ENCODE data around the gene SLC35F6. TPM values are rescaled to one million over a fixed set of nuclear protein-coding genes. Genes with fewer than 3 reads are reported as not detected.
A peak's percentile ranks its signal among the peaks of the same experiment; 100 is the strongest.

Gene SLC35F6
- total and polyA plus RNA-seq, 9 of the 15 experiments (the other 6 are each of a cell fraction or from before 2014, with no cell fraction given): 11.9 to 47.3 (median 22.5) TPM

DNA sequence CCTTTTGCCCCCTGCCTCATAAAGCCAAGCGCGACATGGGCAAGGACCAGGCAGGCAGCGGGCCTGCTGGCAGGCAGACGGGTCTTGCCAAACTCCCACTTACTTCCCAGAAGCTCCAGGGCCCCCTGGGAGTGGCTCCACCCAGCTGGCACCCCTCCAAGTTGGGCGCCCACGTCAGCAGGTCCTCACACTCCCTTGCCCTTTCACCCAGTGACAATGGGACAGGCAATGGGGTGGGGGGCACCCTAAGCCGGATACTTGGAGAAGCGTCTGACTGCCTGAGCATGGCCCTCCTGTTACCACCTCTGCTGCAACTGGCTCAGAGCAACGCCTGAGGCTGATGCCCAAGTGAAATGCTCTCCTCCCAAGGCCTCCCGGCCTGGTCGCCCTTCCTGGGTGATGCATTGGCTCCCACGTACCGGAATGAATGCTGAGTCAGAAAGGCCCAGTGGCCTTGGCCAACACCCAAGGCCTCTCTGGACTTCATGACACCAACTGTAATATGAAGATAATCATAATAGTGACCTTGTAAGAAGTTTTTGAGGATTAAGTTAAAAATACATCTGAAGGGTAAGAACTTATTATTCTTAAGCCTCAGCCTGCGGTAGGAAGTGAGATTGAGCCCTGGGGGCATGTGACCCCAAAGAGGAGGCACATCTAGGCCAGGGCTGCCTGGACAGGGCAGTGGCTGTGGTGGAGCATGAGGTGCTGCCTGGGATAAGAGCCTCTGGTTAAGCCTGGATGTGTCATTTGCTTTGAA lies 39.9 kb upstream of the SLC35F6 start (continued):
- TF ChIP-seq, protein P1, sequence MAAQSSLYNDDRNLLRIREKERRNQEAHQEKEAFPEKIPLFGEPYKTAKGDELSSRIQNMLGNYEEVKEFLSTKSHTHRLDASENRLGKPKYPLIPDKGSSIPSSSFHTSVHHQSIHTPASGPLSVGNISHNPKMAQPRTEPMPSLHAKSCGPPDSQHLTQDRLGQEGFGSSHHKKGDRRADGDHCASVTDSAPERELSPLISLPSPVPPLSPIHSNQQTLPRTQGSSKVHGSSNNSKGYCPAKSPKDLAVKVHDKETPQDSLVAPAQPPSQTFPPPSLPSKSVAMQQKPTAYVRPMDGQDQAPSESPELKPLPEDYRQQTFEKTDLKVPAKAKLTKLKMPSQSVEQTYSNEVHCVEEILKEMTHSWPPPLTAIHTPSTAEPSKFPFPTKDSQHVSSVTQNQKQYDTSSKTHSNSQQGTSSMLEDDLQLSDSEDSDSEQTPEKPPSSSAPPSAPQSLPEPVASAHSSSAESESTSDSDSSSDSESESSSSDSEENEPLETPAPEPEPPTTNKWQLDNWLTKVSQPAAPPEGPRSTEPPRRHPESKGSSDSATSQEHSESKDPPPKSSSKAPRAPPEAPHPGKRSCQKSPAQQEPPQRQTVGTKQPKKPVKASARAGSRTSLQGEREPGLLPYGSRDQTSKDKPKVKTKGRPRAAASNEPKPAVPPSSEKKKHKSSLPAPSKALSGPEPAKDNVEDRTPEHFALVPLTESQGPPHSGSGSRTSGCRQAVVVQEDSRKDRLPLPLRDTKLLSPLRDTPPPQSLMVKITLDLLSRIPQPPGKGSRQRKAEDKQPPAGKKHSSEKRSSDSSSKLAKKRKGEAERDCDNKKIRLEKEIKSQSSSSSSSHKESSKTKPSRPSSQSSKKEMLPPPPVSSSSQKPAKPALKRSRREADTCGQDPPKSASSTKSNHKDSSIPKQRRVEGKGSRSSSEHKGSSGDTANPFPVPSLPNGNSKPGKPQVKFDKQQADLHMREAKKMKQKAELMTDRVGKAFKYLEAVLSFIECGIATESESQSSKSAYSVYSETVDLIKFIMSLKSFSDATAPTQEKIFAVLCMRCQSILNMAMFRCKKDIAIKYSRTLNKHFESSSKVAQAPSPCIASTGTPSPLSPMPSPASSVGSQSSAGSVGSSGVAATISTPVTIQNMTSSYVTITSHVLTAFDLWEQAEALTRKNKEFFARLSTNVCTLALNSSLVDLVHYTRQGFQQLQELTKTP (IDR thresholded peaks at IDR 0.05; ENCODE audit: low read depth in 1 of 2, partially characterized antibody in 2 of 2): no peak
- TF ChIP-seq EP400 (IDR thresholded peaks at IDR 0.05) (no peak; the same call in 1 of the 2 replicates), GTF2F1 (IDR thresholded peaks at IDR 0.05; ENCODE audit: low read depth, low read length) (no peak), TOE1 (IDR thresholded peaks at IDR 0.05; ENCODE audit: borderline replicate concordance) (0 out of 2 replicates have a peak, but pooled peaks have one; percentile 23), TOE1 (CRISPR knock-in tag; IDR thresholded peaks at IDR 0.05; ENCODE audit: borderline replicate concordance, low read depth) (no peak), SPI1 (IDR thresholded peaks at IDR 0.05; ENCODE audit: borderline replicate concordance, low read depth, low read length) (no peak), EHMT2 (IDR thresholded peaks at IDR 0.05) (peak; percentile 81), ELF1 (tag; IDR thresholded peaks at IDR 0.05) (no peak), U2AF2 (optimal IDR thresholded peaks at IDR 0.05; ENCODE audit: low read depth, low read length) (no peak), ZNF197 (CRISPR knock-in tag; IDR thresholded peaks at IDR 0.05; ENCODE audit: low read depth) (peak; percentile 67), ZNF354B (CRISPR knock-in tag; IDR thresholded peaks at IDR 0.05) (no peak), MBD2 (IDR thresholded peaks at IDR 0.05; ENCODE audit: borderline replicate concordance, low read depth) (peak; percentile 66; the same call in 1 of the 2 replicates), ATF1 (CRISPR knock-in tag; IDR thresholded peaks at IDR 0.05) (no peak), ATF1 (tag; IDR thresholded peaks at IDR 0.05) (peak; percentile 71), EP300 (IDR thresholded peaks at IDR 0.05; ENCODE audit: low read length) (peak; percentile 39; the same call in 1 of the 2 replicates), WHSC1 (IDR thresholded peaks at IDR 0.05; ENCODE audit: low read length) (no peak), DMBX1 (CRISPR knock-in tag; IDR thresholded peaks at IDR 0.05; ENCODE audit: borderline replicate concordance) (no peak), ZNF282 (CRISPR knock-in tag; IDR thresholded peaks at IDR 0.05) (no peak), SUPT5H (IDR thresholded peaks at IDR 0.05) (no peak), DPF2 (IDR thresholded peaks at IDR 0.05) (peak; percentile 78), RBM22 (IDR thresholded peaks at IDR 0.05; ENCODE audit: low read depth, low read length, poor library complexity, severe bottlenecking) (no peak)
- TF ChIP-seq, protein P2, sequence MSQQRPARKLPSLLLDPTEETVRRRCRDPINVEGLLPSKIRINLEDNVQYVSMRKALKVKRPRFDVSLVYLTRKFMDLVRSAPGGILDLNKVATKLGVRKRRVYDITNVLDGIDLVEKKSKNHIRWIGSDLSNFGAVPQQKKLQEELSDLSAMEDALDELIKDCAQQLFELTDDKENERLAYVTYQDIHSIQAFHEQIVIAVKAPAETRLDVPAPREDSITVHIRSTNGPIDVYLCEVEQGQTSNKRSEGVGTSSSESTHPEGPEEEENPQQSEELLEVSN (IDR thresholded peaks at IDR 0.05; ENCODE audit: borderline replicate concordance in 1 of 2, extremely low read depth in 1 of 2, insufficient read depth in 1 of 2, insufficient read length in 1 of 2, low read depth in 1 of 2, low read length in 1 of 2, poor library complexity in 1 of 2, severe bottlenecking in 1 of 2): peak in 1 of 2 experiments; percentile 12
- TF ChIP-seq, protein P3, sequence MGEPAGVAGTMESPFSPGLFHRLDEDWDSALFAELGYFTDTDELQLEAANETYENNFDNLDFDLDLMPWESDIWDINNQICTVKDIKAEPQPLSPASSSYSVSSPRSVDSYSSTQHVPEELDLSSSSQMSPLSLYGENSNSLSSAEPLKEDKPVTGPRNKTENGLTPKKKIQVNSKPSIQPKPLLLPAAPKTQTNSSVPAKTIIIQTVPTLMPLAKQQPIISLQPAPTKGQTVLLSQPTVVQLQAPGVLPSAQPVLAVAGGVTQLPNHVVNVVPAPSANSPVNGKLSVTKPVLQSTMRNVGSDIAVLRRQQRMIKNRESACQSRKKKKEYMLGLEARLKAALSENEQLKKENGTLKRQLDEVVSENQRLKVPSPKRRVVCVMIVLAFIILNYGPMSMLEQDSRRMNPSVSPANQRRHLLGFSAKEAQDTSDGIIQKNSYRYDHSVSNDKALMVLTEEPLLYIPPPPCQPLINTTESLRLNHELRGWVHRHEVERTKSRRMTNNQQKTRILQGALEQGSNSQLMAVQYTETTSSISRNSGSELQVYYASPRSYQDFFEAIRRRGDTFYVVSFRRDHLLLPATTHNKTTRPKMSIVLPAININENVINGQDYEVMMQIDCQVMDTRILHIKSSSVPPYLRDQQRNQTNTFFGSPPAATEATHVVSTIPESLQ (CRISPR knock-in tag; IDR thresholded peaks at IDR 0.05): no peak

All from K562 (cell line).